Neural progenitor cell (in vitro differentiated cells): Measurements from ENCODE around the gene MSANTD3. TPM values are rescaled to one million over a fixed set of nuclear protein-coding genes. Genes with fewer than 3 reads are reported as not detected.

Experiments used
- DNase-seq: peaks from one replicate; pipeline ENCODE4 v3.0.0-alpha.2; 2016; ENCODE audit warnings: low spot score
- H2AFZ ChIP-seq: fragments of 200-600 bp; sonication (generic); replicated peaks from 2 replicates; pipeline ENCODE4 v1.6.1; 2016; ENCODE audit warnings: antibody characterized with exemption
- H3F3A ChIP-seq: fragments of 200-600 bp; sonication (generic); 2 replicates; pipeline ENCODE4 v1.6.1; 2016; ENCODE audit warnings: antibody characterized with exemption, low read depth
- H3K27ac ChIP-seq: fragments of 200-600 bp; sonication (generic); 2 replicates; pipeline ENCODE4 v1.5.1; 2016; ENCODE audit warnings: mild to moderate bottlenecking
- H3K27me3 ChIP-seq: fragments of 200-600 bp; sonication (generic); 2 replicates; pipeline ENCODE4 v1.6.1; 2016; ENCODE audit warnings: mild to moderate bottlenecking, moderate library complexity
- H3K36me3 ChIP-seq: fragments of 200-600 bp; sonication (generic); 2 replicates; pipeline ENCODE4 v1.5.1; 2016
- H3K4me1 ChIP-seq: fragments of 200-600 bp; sonication (generic); 2 replicates; pipeline ENCODE4 v1.6.1; 2016; ENCODE audit warnings: mixed run types
- H3K4me2 ChIP-seq: fragments of 200-600 bp; sonication (generic); 2 replicates; pipeline ENCODE4 v1.6.1; 2016
- H3K4me3 ChIP-seq: fragments of 200-600 bp; sonication (generic); 2 replicates; pipeline ENCODE4 v1.5.1; 2016
- H3K79me2 ChIP-seq: fragments of 200-600 bp; sonication (generic); 2 replicates; pipeline ENCODE4 v1.6.1; 2016; ENCODE audit warnings: low read depth
- H3K9ac ChIP-seq: fragments of 200-600 bp; sonication (generic); 2 replicates; pipeline ENCODE4 v1.6.1; 2016
- H3K9me3 ChIP-seq: fragments of 200-600 bp; sonication (generic); 2 replicates; pipeline ENCODE4 v1.5.1; 2016; ENCODE audit warnings: low read depth
- H4K20me1 ChIP-seq: fragments of 200-600 bp; sonication (generic); 2 replicates; pipeline ENCODE4 v1.6.1; 2016; ENCODE audit warnings: low read depth
- H3K27ac Mint-ChIP-seq: 3 replicates; pipeline ENCODE4 v1.8.0; 2021; ENCODE audit warnings: mixed read lengths
- H3K27me3 Mint-ChIP-seq: 2 replicates; pipeline ENCODE4 v1.8.0; 2022; ENCODE audit warnings: low read depth, mild to moderate bottlenecking, inconsistent platforms, moderate library complexity, mixed read lengths; ENCODE audit not compliant: insufficient read depth
- H3K36me3 Mint-ChIP-seq: 3 replicates; pipeline ENCODE4 v1.8.0; 2021; ENCODE audit warnings: mixed read lengths
- H3K4me1 Mint-ChIP-seq: 3 replicates; pipeline ENCODE4 v1.8.0; 2021; ENCODE audit warnings: mixed read lengths
- H3K4me3 Mint-ChIP-seq: 3 replicates; pipeline ENCODE4 v1.8.0; 2021; ENCODE audit warnings: mild to moderate bottlenecking, moderate library complexity, mixed read lengths
- H3K9me3 Mint-ChIP-seq: 3 replicates; pipeline ENCODE4 v1.8.0; 2020; ENCODE audit warnings: mixed read lengths
- CTCF ChIP-seq: fragments of 200-600 bp; sonication (generic); IDR thresholded peaks from 2 replicates; pipeline ENCODE4 v1.5.1; 2017; ENCODE audit warnings: antibody characterized with exemption, mild to moderate bottlenecking
- EZH2 ChIP-seq: fragments of 200-600 bp; sonication (generic); IDR thresholded peaks from 2 replicates; pipeline ENCODE4 v1.6.1; 2017; ENCODE audit warnings: antibody characterized with exemption, mild to moderate bottlenecking, moderate library complexity
- EZH2phosphoT487 ChIP-seq: fragments of 200-600 bp; sonication (generic); IDR thresholded peaks from 2 replicates; pipeline ENCODE4 v1.6.1; 2017; ENCODE audit warnings: antibody characterized with exemption
- total RNA-seq: library from RNA; depleted of rRNA; stranded (reverse); fragments of >200 nt; gene quantifications from 2 replicates; pipeline ENCODE4 v1.2.3, GENCODE V29; 2015; ENCODE audit warnings: low replicate concordance

The MSANTD3 gene
- total RNA-seq, 1 donor from 2014 or later = 67.7 TPM

- Histone ChIP-seq H3K9ac (no peak overlapping the region), H3K36me3 (no peaks in the 10 kb centered on the region), H3F3A (peaks cover 24% of the 10 kb centered on the region), H3K27ac (no peak overlapping the region), H3K27me3 (no peaks in the 10 kb centered on the region), H3K4me2 (no peak overlapping the region), H3K9me3 (no peaks in the 10 kb centered on the region), H2AFZ (no peak overlapping the region), H3K4me3 (no peak overlapping the region), H4K20me1 (peaks cover 61% of the 10 kb centered on the region), H3K79me2 (peaks cover 100% of the 10 kb centered on the region), H3K4me1 (peaks cover 15% of the 10 kb centered on the region)
- no peak overlapping the region for H3K27ac Mint-ChIP-seq
- no peak for DNase-seq
- peaks cover 25% of the 10 kb centered on the region for H3K36me3 Mint-ChIP-seq
- no peak for TF ChIP-seq EZH2
- TF ChIP-seq EZH2phosphoT487 = no peak
- TF ChIP-seq CTCF = no peak
- H3K27me3 Mint-ChIP-seq = peaks cover 5% of the 10 kb centered on the region
- no peaks in the 10 kb centered on the region for H3K9me3 Mint-ChIP-seq
- H3K4me1 Mint-ChIP-seq = peaks cover 23% of the 10 kb centered on the region
- H3K4me3 Mint-ChIP-seq = no peak overlapping the region
Observed at GRCh38 chr9:100432736-100433135, 5.8 kb downstream of the MSANTD3 start.

- Mint-ChIP-seq H3K4me3 (no peak overlapping the region), H3K4me1 (peaks cover 6% of the 10 kb centered on the region), H3K27ac (no peak overlapping the region), H3K36me3 (peaks cover 19% of the 10 kb centered on the region), H3K9me3 (no peaks in the 10 kb centered on the region), H3K27me3 (no peaks in the 10 kb centered on the region)
- H2AFZ ChIP-seq = no peak overlapping the region
- H3K9ac ChIP-seq = no peak overlapping the region
- no peaks in the 10 kb centered on the region for H3K4me1 ChIP-seq
- peaks cover 49% of the 10 kb centered on the region for H4K20me1 ChIP-seq
- H3K79me2 ChIP-seq = peaks cover 99% of the 10 kb centered on the region
- no peak for TF ChIP-seq EZH2phosphoT487
- no peak for TF ChIP-seq CTCF
- no peak for TF ChIP-seq EZH2
- no peaks in the 10 kb centered on the region for H3K27me3 ChIP-seq
- no peak overlapping the region for H3K4me3 ChIP-seq
- DNase-seq = no peak
- no peak overlapping the region for H3K27ac ChIP-seq
- peaks cover 11% of the 10 kb centered on the region for H3F3A ChIP-seq
- no peak overlapping the region for H3K4me2 ChIP-seq
- no peaks in the 10 kb centered on the region for H3K36me3 ChIP-seq
- no peaks in the 10 kb centered on the region for H3K9me3 ChIP-seq
Observed at GRCh38 chr9:100436571-100436970, 9.6 kb downstream of the MSANTD3 start.

DNA sequence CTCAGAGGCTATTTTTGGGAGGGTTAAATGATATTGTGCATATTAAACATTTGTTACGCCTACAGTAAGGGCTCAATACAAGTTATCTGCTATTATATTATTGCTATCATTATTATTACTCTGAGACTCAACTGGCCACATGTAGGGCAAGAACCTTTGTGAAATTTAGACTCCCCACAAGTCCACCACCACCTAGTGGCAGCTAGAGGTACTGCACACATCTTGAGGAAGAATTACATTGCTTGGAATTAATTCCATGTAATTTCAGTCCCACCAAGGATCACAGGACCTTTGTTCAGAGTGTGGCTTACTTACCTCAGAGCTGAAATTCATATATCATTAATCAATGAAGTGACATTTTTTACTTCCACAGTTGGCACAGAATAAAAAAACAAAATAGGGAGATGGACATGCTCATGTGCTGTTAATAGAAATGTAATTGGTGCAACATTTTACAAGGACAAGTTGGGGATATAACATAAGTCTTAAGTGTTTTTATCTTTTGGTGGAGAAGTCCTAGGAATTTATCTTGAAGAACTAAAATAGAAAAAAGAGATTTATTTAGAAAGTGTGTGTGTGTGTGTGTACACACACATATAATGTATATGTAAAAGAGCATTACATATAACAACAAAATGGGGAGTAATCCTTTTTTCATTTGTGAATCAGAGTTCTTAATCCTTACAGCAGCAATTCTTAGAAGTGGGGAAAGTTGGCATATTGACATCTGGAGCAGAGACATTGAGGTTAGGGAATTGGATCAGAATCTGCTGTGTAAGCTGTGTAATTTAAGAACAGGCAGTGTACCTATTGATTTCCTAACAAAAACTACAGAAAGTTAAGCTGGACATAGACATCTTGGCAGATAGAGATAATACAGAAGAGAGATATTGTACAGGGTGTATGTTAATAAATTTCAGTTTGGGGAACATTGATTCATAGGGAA is 11.2 kb downstream of the MSANTD3 start:
- peaks cover 18% of the 10 kb centered on the region for H3K36me3 Mint-ChIP-seq
- peaks cover 95% of the 10 kb centered on the region for H3K79me2 ChIP-seq
- no peak overlapping the region for H3K9ac ChIP-seq
- peak; percentile 80 for DNase-seq
- peaks cover 11% of the 10 kb centered on the region for H3F3A ChIP-seq
- no peaks in the 10 kb centered on the region for H3K9me3 ChIP-seq
- no peaks in the 10 kb centered on the region for H3K27me3 Mint-ChIP-seq
- H3K4me1 Mint-ChIP-seq = peaks cover 6% of the 10 kb centered on the region
- H3K4me3 Mint-ChIP-seq = no peak overlapping the region
- TF ChIP-seq EZH2phosphoT487 = no peak
- no peak for TF ChIP-seq EZH2
- TF ChIP-seq CTCF = peak; percentile 95
- no peaks in the 10 kb centered on the region for H3K27me3 ChIP-seq
- H3K27ac ChIP-seq = no peak overlapping the region
- H2AFZ ChIP-seq = no peak overlapping the region
- H3K27ac Mint-ChIP-seq = no peak overlapping the region
- no peaks in the 10 kb centered on the region for H3K4me1 ChIP-seq
- H3K9me3 Mint-ChIP-seq = no peaks in the 10 kb centered on the region
- H3K4me2 ChIP-seq = no peak overlapping the region
- H4K20me1 ChIP-seq = peaks cover 35% of the 10 kb centered on the region
- no peaks in the 10 kb centered on the region for H3K36me3 ChIP-seq
- H3K4me3 ChIP-seq = no peak overlapping the region
